IMR-90 (cell line): ENCODE data around the gene FOXN4. TPM values are rescaled to one million over a fixed set of nuclear protein-coding genes. Genes with fewer than 3 reads are reported as not detected.

ENCODE experiments used
- ATAC-seq: fragments of 200-7000 bp; cut with Tn5 transposase; 2 replicates; pipeline ENCODE4 v1.9.1; 2020; ENCODE audit warnings: low read depth, mild to moderate bottlenecking, moderate library complexity
- BruUV-seq: library from RNA; stranded (reverse); fragments of 400-500 nt; replicated peaks from 2 replicates; lab custom pipeline; 2021; lab: Mats Ljungman, UMichigan
- CTCF ChIA-PET: fragments of 300-600 bp; formaldehyde crosslinking; extraction: SDS; loops from one replicate; lab custom pipeline; 2021; ENCODE audit warnings: antibody characterized with exemption; lab: Yijun Ruan, JAX
- POLR2A ChIA-PET: fragments of 300-600 bp; sonication (Branson Sonifier 250); formaldehyde crosslinking; loops from one replicate; lab custom pipeline; 2022; ENCODE audit warnings: antibody characterized with exemption; ENCODE audit not compliant: unreplicated experiment; lab: Charles Lee
- DNase-seq: peaks from one replicate; pipeline ENCODE4 v3.0.0; 2013
- H2AFZ ChIP-seq: replicated peaks from 2 replicates; pipeline ENCODE3; 2013; ENCODE audit warnings: low read length, mild to moderate bottlenecking; ENCODE audit not compliant: poor library complexity
- H2AK5ac ChIP-seq: 2 replicates; pipeline ENCODE4 v1.6.1; 2013; ENCODE audit warnings: low read depth, low read length, inconsistent platforms
- H2AK9ac ChIP-seq: replicated peaks from 2 replicates; pipeline ENCODE3; 2013; ENCODE audit warnings: mild to moderate bottlenecking, low read depth, low read length, moderate library complexity; ENCODE audit not compliant: poor library complexity
- H2BK120ac ChIP-seq: 2 replicates; pipeline ENCODE4 v1.6.1; 2013; ENCODE audit warnings: low read depth, low read length, inconsistent platforms
- H2BK15ac ChIP-seq: 3 replicates; pipeline ENCODE4 v1.6.1; 2013; ENCODE audit warnings: low read depth, low read length, inconsistent platforms
- H2BK20ac ChIP-seq: 2 replicates; pipeline ENCODE4 v1.6.1; 2013; ENCODE audit warnings: low read depth, mild to moderate bottlenecking, inconsistent platforms, low read length, moderate library complexity
- H2BK5ac ChIP-seq: 2 replicates; pipeline ENCODE4 v1.6.1; 2013; ENCODE audit warnings: mild to moderate bottlenecking, low read depth, low read length, inconsistent platforms; ENCODE audit not compliant: poor library complexity, severe bottlenecking
- H3K14ac ChIP-seq: replicated peaks from 2 replicates; pipeline ENCODE4 v1.6.1; 2013; ENCODE audit warnings: low read depth, low read length, inconsistent platforms
- H3K18ac ChIP-seq: 2 replicates; pipeline ENCODE4 v1.6.1; 2013; ENCODE audit warnings: low read depth, low read length, control low read depth
- H3K23ac ChIP-seq: 2 replicates; pipeline ENCODE4 v1.6.1; 2013; ENCODE audit warnings: low read depth, low read length, inconsistent platforms
- H3K27ac ChIP-seq: 2 replicates; pipeline ENCODE4 v1.5.1; 2013; ENCODE audit warnings: mild to moderate bottlenecking, control low read depth, low read length; ENCODE audit not compliant: insufficient read depth
- H3K27me3 ChIP-seq: 2 replicates; pipeline ENCODE4 v1.6.1; 2013; ENCODE audit warnings: low read length; ENCODE audit not compliant: control insufficient read depth, insufficient read depth
- H3K36me3 ChIP-seq: 2 replicates; pipeline ENCODE4 v1.6.1; 2013; ENCODE audit warnings: low read length, mixed read lengths; ENCODE audit not compliant: control insufficient read depth, insufficient read depth
- H3K4ac ChIP-seq: 2 replicates; pipeline ENCODE4 v1.6.1; 2013; ENCODE audit warnings: low read depth, low read length, inconsistent platforms
- H3K4me1 ChIP-seq: 2 replicates; pipeline ENCODE4 v1.6.1; 2013; ENCODE audit warnings: low read length, mixed read lengths; ENCODE audit not compliant: control insufficient read depth, insufficient read depth
- H3K4me2 ChIP-seq: 2 replicates; pipeline ENCODE4 v1.6.1; 2013; ENCODE audit warnings: low read depth, mild to moderate bottlenecking, control low read depth, low read length, moderate library complexity
- H3K4me3 ChIP-seq: 2 replicates; pipeline ENCODE4 v1.5.1; 2013; ENCODE audit warnings: low read depth, mild to moderate bottlenecking, control low read depth, low read length, moderate library complexity; ENCODE audit not compliant: insufficient read depth
- H3K56ac ChIP-seq: 2 replicates; pipeline ENCODE4 v1.6.1; 2013; ENCODE audit warnings: low read length, inconsistent platforms; ENCODE audit not compliant: insufficient read depth; ENCODE audit errors: extremely low read depth
- H3K79me1 ChIP-seq, 2 experiments: 2 replicates each; pipeline ENCODE4 v1.6.1; 2013; ENCODE audit warnings: low read length in 2 of 2, inconsistent platforms in 1 of 2, low read depth in 1 of 2
- H3K9ac ChIP-seq: 2 replicates; pipeline ENCODE4 v1.6.1; 2013; ENCODE audit warnings: low read depth, low read length, control low read depth
- H3K9me1 ChIP-seq: 2 replicates; pipeline ENCODE4 v1.6.1; 2013; ENCODE audit warnings: low read length, inconsistent platforms; ENCODE audit not compliant: insufficient read depth
- H3K9me3 ChIP-seq: 2 replicates; pipeline ENCODE4 v1.6.1; 2013; ENCODE audit warnings: low read length; ENCODE audit not compliant: control insufficient read depth, insufficient read depth
- H4K20me1 ChIP-seq: 2 replicates; pipeline ENCODE4 v1.6.1; 2013; ENCODE audit warnings: low read length, inconsistent platforms; ENCODE audit not compliant: insufficient read depth
- H4K5ac ChIP-seq: 2 replicates; pipeline ENCODE4 v1.6.1; 2013; ENCODE audit warnings: mild to moderate bottlenecking, low read depth, low read length, control low read depth
- H4K8ac ChIP-seq, 2 experiments: 2 replicates each; pipeline ENCODE4 v1.6.1; 2013; ENCODE audit warnings: low read depth in 2 of 2, low read length in 2 of 2, control low read depth in 1 of 2, inconsistent platforms in 1 of 2
- H4K91ac ChIP-seq: 2 replicates; pipeline ENCODE4 v1.6.1; 2013; ENCODE audit warnings: low read depth, low read length, inconsistent platforms; ENCODE audit not compliant: insufficient read depth
- BHLHE40 ChIP-seq: fragments of 150-350 bp; IDR thresholded peaks from 2 replicates; pipeline ENCODE4 v1.6.1; 2016; ENCODE audit warnings: mild to moderate bottlenecking, low read depth, low read length
- CEBPB ChIP-seq: IDR thresholded peaks from 2 replicates; pipeline ENCODE4 v1.6.1; 2012; ENCODE audit warnings: low read depth, low read length, improper control_type of control experiment
- FOS ChIP-seq: fragments of 150-350 bp; IDR thresholded peaks from 2 replicates; pipeline ENCODE4 v1.6.1; 2016; ENCODE audit warnings: low read depth, low read length
- MAFK ChIP-seq: IDR thresholded peaks from 2 replicates; pipeline ENCODE4 v1.6.1; 2012; ENCODE audit warnings: low read depth, low read length, improper control_type of control experiment
- MAZ ChIP-seq: IDR thresholded peaks from 2 replicates; pipeline ENCODE4 v1.6.1; 2012; ENCODE audit warnings: low read depth, mild to moderate bottlenecking, low read length, improper control_type of control experiment, moderate library complexity, borderline replicate concordance
- MXI1 ChIP-seq: IDR thresholded peaks from 2 replicates; pipeline ENCODE4 v1.6.1; 2012; ENCODE audit warnings: low read depth, mild to moderate bottlenecking, low read length, moderate library complexity, borderline replicate concordance
- NFE2L2 ChIP-seq: fragments of 150-350 bp; IDR thresholded peaks from 2 replicates; pipeline ENCODE4 v1.6.1; 2016; ENCODE audit warnings: low read depth, mild to moderate bottlenecking, low read length
- POLR2A ChIP-seq: IDR thresholded peaks from 2 replicates; pipeline ENCODE4 v1.6.1; 2012; ENCODE audit warnings: mild to moderate bottlenecking, low read depth, low read length
- RAD21 ChIP-seq: IDR thresholded peaks from 2 replicates; pipeline ENCODE4 v1.6.1; 2012; ENCODE audit warnings: low read length, improper control_type of control experiment
- RFX5 ChIP-seq: IDR thresholded peaks from 2 replicates; pipeline ENCODE4 v1.8.0; 2012; ENCODE audit warnings: low read depth, mild to moderate bottlenecking, low read length, moderate library complexity
- SMC3 ChIP-seq: fragments of 150-350 bp; IDR thresholded peaks from 2 replicates; pipeline ENCODE4 v1.6.1; 2016; ENCODE audit warnings: low read depth, mild to moderate bottlenecking, antibody characterized with exemption, low read length, moderate library complexity
- USF2 ChIP-seq: fragments of 150-350 bp; IDR thresholded peaks from 2 replicates; pipeline ENCODE4 v1.6.1; 2017; ENCODE audit warnings: mild to moderate bottlenecking, antibody characterized with exemption, low read length, low read depth
- WGBS, 2 experiments: methylation state at CpG; one replicate each; pipeline versions ENCODE4 v1.1.5 to v1.1.7; 2013; ENCODE audit warnings: missing lambda C conversion rate in 2 of 2; ENCODE audit not compliant: insufficient read length in 1 of 2; ENCODE audit errors: extremely low coverage in 2 of 2; 5-methylcytosine and 5-hydroxymethylcytosine counted together
- dilution Hi-C: fragments of 300-500 bp; cut with HindIII; formaldehyde crosslinking; loops from one replicate; pipeline ENCODE4 v1.14.3; 2018; ENCODE audit warnings: low sequenced_read_pairs; ENCODE audit not compliant: unreplicated experiment
- in situ Hi-C: fragments of 300-500 bp; cut with MboI; formaldehyde crosslinking; loops from 3 replicates; pipeline ENCODE4 v1.14.3; 2019; ENCODE audit warnings: low sequenced_read_pairs, inconsistent platforms, mixed read lengths
- intact Hi-C: fragments of 100-400 bp; cut with micrococcal nuclease; formaldehyde crosslinking; loops from 2 replicates; pipeline ENCODE4 v1.10.0; 2022
- polyA plus RNA-seq, 3 experiments: library from polyadenylated mRNA; depleted of rRNA; stranded (reverse); fragments of >200 nt; gene quantifications; 2 replicates each; pipeline ENCODE4 v1.2.3, GENCODE V29; 2012; ENCODE audit warnings: low replicate concordance in 1 of 3
- total RNA-seq: library from RNA; depleted of rRNA; stranded (reverse); fragments of >200 nt; gene quantifications from 2 replicates; pipeline ENCODE4 v1.2.3, GENCODE V29; 2012
- TF ChIP-seq, protein P1 (sequence below): conservative IDR thresholded peaks from 2 replicates; pipeline ENCODE4 v1.5.1; 2012; ENCODE audit warnings: mild to moderate bottlenecking, low read depth, low read length, improper control_type of control experiment
- TF ChIP-seq, protein P2 (sequence below): fragments of 150-350 bp; IDR thresholded peaks from 2 replicates; pipeline ENCODE4 v1.6.1; 2016; ENCODE audit warnings: low read depth, mild to moderate bottlenecking, low read length, moderate library complexity, borderline replicate concordance

The FOXN4 gene
- total and polyA plus RNA-seq, 2 of the 4 experiments (the other 2 are of a cell fraction): not detected

DNA sequence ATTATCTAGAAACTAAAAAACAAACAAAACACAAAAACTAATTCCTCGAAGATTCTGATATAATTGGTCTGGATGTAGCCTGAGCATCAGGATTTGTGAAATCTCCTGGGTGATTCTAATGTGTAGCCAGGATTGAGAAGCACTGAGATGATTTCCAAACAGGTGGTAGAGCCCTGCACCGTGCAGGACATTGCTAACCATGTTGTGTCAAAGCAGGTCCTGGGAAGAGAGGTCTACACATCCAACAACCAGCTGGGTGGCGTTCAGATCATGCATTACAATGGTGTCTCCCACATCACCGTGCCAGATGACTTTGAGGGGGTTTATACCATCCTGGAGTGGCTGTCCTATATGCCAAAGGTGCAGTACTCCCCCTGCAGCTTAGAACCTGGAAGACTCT is 56.3 kb downstream of the FOXN4 start:
- H3K27ac ChIP-seq: no peak overlapping the region
- intact Hi-C loops (no loop called here), dilution Hi-C loops (no loop called here), in situ Hi-C loops (no loop called here)
- no peak overlapping the region for H4K91ac ChIP-seq
- H2BK20ac ChIP-seq: no peak overlapping the region
- TF ChIP-seq RFX5 (no peak), CEBPB (no peak), NFE2L2 (no peak), MAZ (no peak), MXI1 (no peak), FOS (no peak), RAD21 (no peak), POLR2A (no peak), MAFK (no peak), USF2 (no peak), SMC3 (no peak), BHLHE40 (no peak)
- TF ChIP-seq, protein P1, sequence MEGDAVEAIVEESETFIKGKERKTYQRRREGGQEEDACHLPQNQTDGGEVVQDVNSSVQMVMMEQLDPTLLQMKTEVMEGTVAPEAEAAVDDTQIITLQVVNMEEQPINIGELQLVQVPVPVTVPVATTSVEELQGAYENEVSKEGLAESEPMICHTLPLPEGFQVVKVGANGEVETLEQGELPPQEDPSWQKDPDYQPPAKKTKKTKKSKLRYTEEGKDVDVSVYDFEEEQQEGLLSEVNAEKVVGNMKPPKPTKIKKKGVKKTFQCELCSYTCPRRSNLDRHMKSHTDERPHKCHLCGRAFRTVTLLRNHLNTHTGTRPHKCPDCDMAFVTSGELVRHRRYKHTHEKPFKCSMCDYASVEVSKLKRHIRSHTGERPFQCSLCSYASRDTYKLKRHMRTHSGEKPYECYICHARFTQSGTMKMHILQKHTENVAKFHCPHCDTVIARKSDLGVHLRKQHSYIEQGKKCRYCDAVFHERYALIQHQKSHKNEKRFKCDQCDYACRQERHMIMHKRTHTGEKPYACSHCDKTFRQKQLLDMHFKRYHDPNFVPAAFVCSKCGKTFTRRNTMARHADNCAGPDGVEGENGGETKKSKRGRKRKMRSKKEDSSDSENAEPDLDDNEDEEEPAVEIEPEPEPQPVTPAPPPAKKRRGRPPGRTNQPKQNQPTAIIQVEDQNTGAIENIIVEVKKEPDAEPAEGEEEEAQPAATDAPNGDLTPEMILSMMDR: no peak
- TF ChIP-seq, protein P2, sequence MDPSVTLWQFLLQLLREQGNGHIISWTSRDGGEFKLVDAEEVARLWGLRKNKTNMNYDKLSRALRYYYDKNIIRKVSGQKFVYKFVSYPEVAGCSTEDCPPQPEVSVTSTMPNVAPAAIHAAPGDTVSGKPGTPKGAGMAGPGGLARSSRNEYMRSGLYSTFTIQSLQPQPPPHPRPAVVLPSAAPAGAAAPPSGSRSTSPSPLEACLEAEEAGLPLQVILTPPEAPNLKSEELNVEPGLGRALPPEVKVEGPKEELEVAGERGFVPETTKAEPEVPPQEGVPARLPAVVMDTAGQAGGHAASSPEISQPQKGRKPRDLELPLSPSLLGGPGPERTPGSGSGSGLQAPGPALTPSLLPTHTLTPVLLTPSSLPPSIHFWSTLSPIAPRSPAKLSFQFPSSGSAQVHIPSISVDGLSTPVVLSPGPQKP: no peak
- H3K14ac ChIP-seq: no peak overlapping the region
- H3K9me3 ChIP-seq: peaks cover 8% of the 10 kb centered on the region; the same call in 1 of the 2 replicates
- H3K9me1 ChIP-seq: no peaks in the 10 kb centered on the region
- no CpG with 5 or more reads among the region's 4 CpGs for WGBS, 2 experiments
- no peak overlapping the region for H4K8ac ChIP-seq
- H3K9ac ChIP-seq: no peak overlapping the region
- no peak overlapping the region for H2BK15ac ChIP-seq
- ChIA-PET CTCF (no interaction called here), POLR2A (no interaction called here)
- no peak overlapping the region for H3K4me2 ChIP-seq
- no peak overlapping the region for H3K4ac ChIP-seq
- DNase-seq (no peak), ATAC-seq (no peak)
- H2BK5ac ChIP-seq: no peak overlapping the region
- H2AK5ac ChIP-seq: no peak overlapping the region
- no peaks in the 10 kb centered on the region for H3K4me1 ChIP-seq
- no peaks in the 10 kb centered on the region; the same call in 1 of the 2 replicates for H3K36me3 ChIP-seq
- no peak overlapping the region for H2BK120ac ChIP-seq
- no peak overlapping the region for H2AK9ac ChIP-seq
- H3K56ac ChIP-seq: no peak overlapping the region
- BruUV-seq: no TSS peak
- H3K23ac ChIP-seq: no peak overlapping the region
- H3K4me3 ChIP-seq: no peak overlapping the region
- no peaks in the 10 kb centered on the region for H3K79me1 ChIP-seq
- H4K20me1 ChIP-seq: no peaks in the 10 kb centered on the region
- no peak overlapping the region for H4K5ac ChIP-seq
- no peak overlapping the region for H2AFZ ChIP-seq
- no peak overlapping the region for H3K18ac ChIP-seq
- no peaks in the 10 kb centered on the region for H3K27me3 ChIP-seq
